ENCODE data around the gene LDAH. TPM values are rescaled to one million over a fixed set of nuclear protein-coding genes. Genes with fewer than 3 reads are reported as not detected.

The LDAH gene
- polyA plus RNA-seq, 3 donors = 31.6 to 35.7 (median 34.8) TPM

- no peak for DNase-seq
Measured at GRCh38 chr2:20640411-20641122, 182.3 kb downstream of the LDAH start.

GRCh38 chr2:20638646-20639430 is 184.1 kb downstream of the LDAH start:
- no peak for DNase-seq

- DNase-seq = no peak
Measured at GRCh38 chr2:20638014-20638413, 184.9 kb downstream of the LDAH start.

GRCh38 chr2:20637147-20637546 is 185.8 kb downstream of the LDAH start:
- no peak for DNase-seq

GRCh38 chr2:20635675-20636584 is 187.0 kb downstream of the LDAH start:
- peak; percentile 77 for DNase-seq

- no peak for DNase-seq
Measured at GRCh38 chr2:20635113-20635510, 187.8 kb downstream of the LDAH start.

GRCh38 chr2:20634507-20635112 is 188.3 kb downstream of the LDAH start:
- DNase-seq = no peak

Other genes starting within 250 kb of the LDAH start
- 10 to 100 TPM; 18.7 to 22.2 (median 20.6) TPM for gene HS1BP3, start 172.0 kb downstream of the LDAH start, polyA plus RNA-seq (ENCODE audit: insufficient read length in 3 of 3)
- 1 to 10 TPM; 2.7 to 4.7 (median 4.1) TPM for gene GDF7, start 156.0 kb downstream of the LDAH start, polyA plus RNA-seq (ENCODE audit: insufficient read length in 3 of 3)
- gene APOB, start 221.0 kb upstream of the LDAH start, polyA plus RNA-seq (ENCODE audit: insufficient read length in 3 of 3) = 1 to 10 TPM; 1.2 to 3.8 (median 3.8) TPM